Naive thymus-derived CD4-positive, alpha-beta T cell (primary cell): ENCODE results near the gene METRNL. TPM values are rescaled to one million over a fixed set of nuclear protein-coding genes. Genes with fewer than 3 reads are reported as not detected.

Source experiments
- ATAC-seq: fragments of 150-1000 bp; cut with Tn5 transposase; 2 replicates; pipeline ENCODE4 v1.10.0; 2021; ENCODE audit warnings: mild to moderate bottlenecking, moderate library complexity
- CTCF ChIA-PET: fragments of 350-600 bp; sonication (Branson Sonifier 250); formaldehyde crosslinking; loops from one replicate; lab custom pipeline; 2021; ENCODE audit warnings: antibody characterized with exemption; lab: Charles Lee
- POLR2A ChIA-PET: fragments of 350-600 bp; sonication (Branson Sonifier 250); formaldehyde crosslinking; loops from one replicate; lab custom pipeline; 2021; ENCODE audit warnings: antibody characterized with exemption, inconsistent platforms; lab: Charles Lee
- DNase-seq, 9 donors: peaks; one replicate each; pipeline versions ENCODE4 v3.0.0 to v3.0.0-alpha.2; 2020 to 2022; ENCODE audit warnings: mixed read lengths in 1 of 9
- H3K27ac ChIP-seq: one replicate; pipeline ENCODE4 v1.7.0; 2013; ENCODE audit warnings: mild to moderate bottlenecking, low read depth, low read length, moderate library complexity
- H3K27me3 ChIP-seq, 2 donors: one replicate each; pipeline ENCODE4 v1.7.0; 2013; ENCODE audit warnings: low read length in 2 of 2, mild to moderate bottlenecking in 2 of 2, moderate library complexity in 2 of 2; ENCODE audit not compliant: control insufficient read depth in 2 of 2, insufficient read depth in 2 of 2
- H3K36me3 ChIP-seq, 3 experiments: 1 replicate in 2 of 3; 2 replicates in 1 of 3; pipeline ENCODE4 v1.7.0; 2013; ENCODE audit warnings: low read length in 3 of 3, mild to moderate bottlenecking in 3 of 3, moderate library complexity in 1 of 3; ENCODE audit not compliant: insufficient read depth in 3 of 3, control insufficient read depth in 2 of 3
- H3K4me1 ChIP-seq, 2 donors: one replicate each; pipeline ENCODE4 v1.7.0; 2013; ENCODE audit warnings: low read length in 2 of 2, mild to moderate bottlenecking in 2 of 2, moderate library complexity in 1 of 2; ENCODE audit not compliant: control insufficient read depth in 2 of 2, insufficient read depth in 2 of 2
- H3K4me3 ChIP-seq: 2 replicates; pipeline ENCODE4 v1.7.0; 2013; ENCODE audit warnings: mild to moderate bottlenecking, low read length
- H3K9me3 ChIP-seq, 3 experiments: 1 replicate in 2 of 3; 2 replicates in 1 of 3; pipeline ENCODE4 v1.7.0; 2013; ENCODE audit warnings: low read length in 3 of 3; ENCODE audit not compliant: control insufficient read depth in 2 of 3
- H3K27ac Mint-ChIP-seq, 9 donors: one replicate each; pipeline ENCODE4 v1.8.0; 2020 to 2022; ENCODE audit warnings: mixed read lengths in 9 of 9, mild to moderate bottlenecking in 8 of 9, moderate library complexity in 5 of 9, inconsistent platforms in 2 of 9
- H3K27me3 Mint-ChIP-seq, 5 donors: one replicate each; pipeline ENCODE4 v1.8.0; 2021 to 2022; ENCODE audit warnings: mixed read lengths in 5 of 5, mild to moderate bottlenecking in 1 of 5
- H3K36me3 Mint-ChIP-seq, 5 donors: one replicate each; pipeline ENCODE4 v1.8.0; 2020 to 2022; ENCODE audit warnings: mixed read lengths in 5 of 5, mild to moderate bottlenecking in 3 of 5, inconsistent platforms in 1 of 5
- H3K4me1 Mint-ChIP-seq, 7 donors: one replicate each; pipeline ENCODE4 v1.8.0; 2020 to 2022; ENCODE audit warnings: mixed read lengths in 7 of 7, mild to moderate bottlenecking in 3 of 7, inconsistent platforms in 1 of 7
- H3K4me3 Mint-ChIP-seq, 10 donors: one replicate each; pipeline ENCODE4 v1.8.0; 2020 to 2022; ENCODE audit warnings: mild to moderate bottlenecking in 10 of 10, mixed read lengths in 10 of 10, moderate library complexity in 6 of 10, inconsistent platforms in 2 of 10
- H3K9me3 Mint-ChIP-seq, 11 donors: one replicate each; pipeline ENCODE4 v1.8.0; 2020 to 2022; ENCODE audit warnings: mixed read lengths in 11 of 11, mild to moderate bottlenecking in 4 of 11, inconsistent platforms in 1 of 11, moderate library complexity in 1 of 11
- intact Hi-C, 2 donors: fragments of 100-400 bp; cut with micrococcal nuclease; formaldehyde crosslinking; loops; one replicate each; pipeline ENCODE4 v1.15.1; 2023
- polyA plus RNA-seq, 2 donors: library from polyadenylated mRNA; unstranded; fragments of 300-500 nt; fragmentation: Illumina TruSeq; gene quantifications; one replicate each; pipeline ENCODE4 v1.2.3, GENCODE V29; 2021
- total RNA-seq, 6 experiments: library from RNA in 5 of 6; stranded (reverse) in 5 of 6; gene quantifications; 1 replicate in 5 of 6; 2 replicates in 1 of 6; pipeline ENCODE4 v1.2.3 and lab custom pipeline; 2021 to 2026

Gene METRNL
- total and polyA plus RNA-seq, 7 experiments from 2014 or later: 1.0 to 147 (median 10.3) TPM; not detected in 2

DNA sequence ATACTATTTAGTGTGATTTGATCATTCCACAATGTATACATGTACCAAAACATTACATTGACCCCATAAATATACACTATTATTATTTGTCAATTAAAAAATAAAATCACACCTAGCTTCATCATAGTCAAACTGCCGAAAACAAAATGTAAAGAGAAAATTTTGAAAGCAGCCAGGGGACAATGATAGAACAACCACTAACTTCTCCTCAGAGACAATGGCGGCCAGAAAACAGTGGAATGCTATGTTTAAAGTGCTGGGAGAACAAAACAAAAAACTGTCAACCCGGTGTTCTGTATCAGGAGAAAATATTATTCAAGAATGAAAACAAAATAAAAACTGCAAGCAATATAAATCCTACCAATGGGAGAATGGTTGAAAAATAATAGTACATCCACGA, 63.2 kb downstream of the METRNL start:
- POLR2A ChIA-PET: no interaction called here
- H3K27ac Mint-ChIP-seq: no peak overlapping the region
- ATAC-seq: no peak
- Histone ChIP-seq H3K9me3 (no peaks in the 10 kb centered on the region), H3K27me3 (no peaks in the 10 kb centered on the region), H3K4me1 (no peaks in the 10 kb centered on the region), H3K36me3 (no peaks in the 10 kb centered on the region), H3K4me3 (no peak overlapping the region), H3K27ac (no peak overlapping the region)
- peaks cover 0 to 4% (median 0%) of the 10 kb centered on the region in 5 donors for H3K36me3 Mint-ChIP-seq
- H3K4me1 Mint-ChIP-seq: peaks cover 0 to 21% (median 0%) of the 10 kb centered on the region in 7 donors
- no peak overlapping the region for H3K4me3 Mint-ChIP-seq
- intact Hi-C loops: no loop called here
- peaks cover 0 to 11% (median 5%) of the 10 kb centered on the region in 11 donors for H3K9me3 Mint-ChIP-seq
- H3K27me3 Mint-ChIP-seq: peaks cover 0 to 36% (median 4%) of the 10 kb centered on the region in 5 donors
- CTCF ChIA-PET: no interaction called here
- DNase-seq: no peak

DNA sequence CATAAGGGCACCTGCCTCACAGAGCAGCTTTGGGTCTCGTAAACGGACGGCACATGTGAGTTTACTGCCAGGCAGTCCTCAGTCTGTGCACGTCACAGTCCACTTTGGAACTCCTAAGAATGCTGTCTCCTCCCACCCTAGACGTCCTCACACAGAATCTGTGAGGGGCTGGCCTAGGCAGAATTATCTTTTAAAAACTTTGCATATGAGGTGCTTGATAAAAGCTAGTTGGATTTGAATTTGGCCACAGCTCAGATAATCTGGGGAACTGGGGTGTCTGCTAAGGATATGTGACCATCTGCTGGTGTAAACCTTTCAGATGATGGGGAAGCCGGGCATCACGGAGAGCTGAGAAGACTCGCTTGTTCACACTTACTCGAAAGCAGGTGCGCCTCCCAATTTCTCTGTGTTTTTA, 64.4 kb downstream of the METRNL start:
- H3K4me1 ChIP-seq: no peaks in the 10 kb centered on the region
- intact Hi-C loops: no loop called here
- Mint-ChIP-seq H3K36me3 (peaks cover 0 to 4% (median 0%) of the 10 kb centered on the region in 5 donors), H3K27ac (no peak overlapping the region), H3K9me3 (peaks cover 0 to 11% (median 5%) of the 10 kb centered on the region in 11 donors), H3K4me1 (peaks cover 0 to 30% (median 0%) of the 10 kb centered on the region in 7 donors), H3K4me3 (no peak overlapping the region), H3K27me3 (peaks cover 0 to 36% (median 4%) of the 10 kb centered on the region in 5 donors)
- H3K27me3 ChIP-seq: no peaks in the 10 kb centered on the region
- POLR2A ChIA-PET: no interaction called here
- no peak overlapping the region for H3K27ac ChIP-seq
- no peak overlapping the region for H3K4me3 ChIP-seq
- DNase-seq: no peak
- no peaks in the 10 kb centered on the region for H3K9me3 ChIP-seq
- CTCF ChIA-PET: no interaction called here
- H3K36me3 ChIP-seq: no peaks in the 10 kb centered on the region
- ATAC-seq: no peak

Other genes with a start within 250 kb of the METRNL start
- not detected for gene ZNF750, start 239.6 kb upstream of the METRNL start, total RNA-seq
- under 1 TPM in 1 of 2 donors, not detected in 1; 0.13 TPM for gene ZNF750, start 239.6 kb upstream of the METRNL start, polyA plus RNA-seq